Measurements from ENCODE around the gene CRNKL1. TPM values are rescaled to one million over a fixed set of nuclear protein-coding genes. Genes with fewer than 3 reads are reported as not detected.

Gene CRNKL1
- total RNA-seq, result 10 to 100 TPM; 21.1 to 23.3 TPM

DNA sequence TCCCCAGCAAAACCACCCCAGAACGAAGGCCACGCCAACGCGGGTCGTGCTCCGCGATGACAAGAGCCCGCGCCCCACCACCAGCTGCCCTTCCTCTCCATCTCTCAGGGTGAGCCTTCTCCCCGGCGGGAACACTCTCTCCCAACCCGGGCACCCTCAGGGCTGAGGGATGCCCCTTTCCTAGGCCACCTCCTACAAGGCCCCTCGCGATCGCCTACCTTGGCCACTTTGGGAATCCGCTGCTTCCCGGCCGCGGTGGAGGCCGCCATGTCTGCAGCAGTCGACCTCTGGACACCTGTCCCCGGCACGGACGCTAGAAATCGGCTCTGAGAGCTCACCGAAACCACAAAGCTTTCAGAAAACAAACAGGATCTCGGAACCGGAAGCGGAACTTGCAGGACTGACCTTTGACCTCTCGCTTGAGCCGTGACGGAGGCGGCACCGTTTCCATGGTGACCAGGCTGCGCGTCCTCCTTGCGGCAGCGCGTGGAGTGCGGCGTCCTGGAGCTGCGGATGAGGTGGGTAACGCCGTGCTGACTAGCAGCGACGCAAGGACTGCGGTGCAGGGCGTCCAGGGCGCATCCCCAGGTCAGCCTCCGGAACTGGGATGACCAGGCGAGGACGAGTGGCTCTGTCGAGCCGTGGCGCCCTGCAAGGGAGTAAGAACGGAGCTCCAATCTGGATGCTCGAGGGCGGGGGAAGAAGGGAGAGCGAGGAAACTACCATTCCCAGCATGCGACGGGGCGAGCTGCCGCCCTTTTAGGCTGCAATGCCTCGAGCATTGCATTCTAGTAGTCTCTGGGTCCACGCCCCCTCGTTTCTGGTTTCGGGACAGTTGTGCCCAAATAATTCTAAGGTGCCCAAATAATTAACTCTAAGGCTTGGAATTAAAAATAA, at the start of gene CRNKL1, which contains the start of gene CFAP61:
TSS of gene CRNKL1 (minus strand) at position 393 of the 897 bp plus-strand sequence. CDS start at position 269, 124 bp downstream.
TSS of gene CFAP61 (plus strand) at position 459 of the 897 bp plus-strand sequence. CDS start 4,122 bp downstream, outside the sequence.
- DNase-seq (peak; percentile 97), ATAC-seq (peak; percentile 95)
- CTCF ChIA-PET, result interaction anchor here (0.7 to 2.1 kb wide), 5 partner anchors 16 to 1184 kb away, joined by 3 to 10 read pairs (median 3); partner anchors contain the start of gene NAA20
- intact Hi-C loops (cut with micrococcal nuclease), result loop anchor here (2.0 kb wide), 1 partner anchor 36 kb away; the partner anchor contains the start of gene NAA20
- Mint-ChIP-seq H3K4me3 (peak within 1 kb of the TSS; percentile 94), H3K27ac (peak within 1 kb of the TSS; percentile 95), H3K9me3 (no peaks in the 10 kb centered on the region), H3K36me3 (ENCODE audit: low read depth) (peaks cover 24% of the 10 kb centered on the region), H3K4me1 (ENCODE audit: low read depth) (peaks cover 18% of the 10 kb centered on the region), H3K27me3 (peaks cover 2% of the 10 kb centered on the region)
- POLR2A ChIA-PET, result interaction anchor here (0.6 to 2.2 kb wide), 6 partner anchors 16 to 35 kb away, joined by 3 to 15 read pairs (median 6); partner anchors contain the start of gene NAA20
- TF ChIP-seq, protein P1, sequence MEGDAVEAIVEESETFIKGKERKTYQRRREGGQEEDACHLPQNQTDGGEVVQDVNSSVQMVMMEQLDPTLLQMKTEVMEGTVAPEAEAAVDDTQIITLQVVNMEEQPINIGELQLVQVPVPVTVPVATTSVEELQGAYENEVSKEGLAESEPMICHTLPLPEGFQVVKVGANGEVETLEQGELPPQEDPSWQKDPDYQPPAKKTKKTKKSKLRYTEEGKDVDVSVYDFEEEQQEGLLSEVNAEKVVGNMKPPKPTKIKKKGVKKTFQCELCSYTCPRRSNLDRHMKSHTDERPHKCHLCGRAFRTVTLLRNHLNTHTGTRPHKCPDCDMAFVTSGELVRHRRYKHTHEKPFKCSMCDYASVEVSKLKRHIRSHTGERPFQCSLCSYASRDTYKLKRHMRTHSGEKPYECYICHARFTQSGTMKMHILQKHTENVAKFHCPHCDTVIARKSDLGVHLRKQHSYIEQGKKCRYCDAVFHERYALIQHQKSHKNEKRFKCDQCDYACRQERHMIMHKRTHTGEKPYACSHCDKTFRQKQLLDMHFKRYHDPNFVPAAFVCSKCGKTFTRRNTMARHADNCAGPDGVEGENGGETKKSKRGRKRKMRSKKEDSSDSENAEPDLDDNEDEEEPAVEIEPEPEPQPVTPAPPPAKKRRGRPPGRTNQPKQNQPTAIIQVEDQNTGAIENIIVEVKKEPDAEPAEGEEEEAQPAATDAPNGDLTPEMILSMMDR (IDR thresholded peaks at IDR 0.05), result no peak

DNA sequence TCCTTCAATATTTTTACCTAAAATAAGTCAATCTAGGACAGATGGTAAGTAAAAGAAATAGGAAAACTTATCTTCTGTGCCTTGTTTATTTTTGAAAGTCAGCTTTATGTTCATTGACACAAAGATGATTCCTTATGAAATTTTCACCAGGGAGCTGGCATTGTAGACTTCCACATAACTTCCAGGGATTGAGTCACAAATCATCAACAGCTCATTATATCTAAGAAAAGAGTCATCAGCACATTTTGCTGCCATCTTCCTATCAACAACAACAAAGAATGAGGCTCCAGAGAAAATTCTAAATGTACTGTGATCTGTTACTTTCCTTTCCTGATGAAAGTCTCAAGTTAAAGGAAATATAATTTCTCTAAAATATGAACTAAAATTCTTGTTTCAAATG, 48.6 kb upstream of the CRNKL1 start:
- intact Hi-C loops (cut with micrococcal nuclease), result no loop called here
- no peak for ATAC-seq
- Mint-ChIP-seq H3K27ac (no peak overlapping the region), H3K36me3 (ENCODE audit: low read depth) (no peaks in the 10 kb centered on the region), H3K4me3 (no peak overlapping the region), H3K9me3 (no peaks in the 10 kb centered on the region), H3K4me1 (ENCODE audit: low read depth) (no peaks in the 10 kb centered on the region), H3K27me3 (peaks cover 12% of the 10 kb centered on the region)
- TF ChIP-seq, protein P1 (IDR thresholded peaks at IDR 0.05), result no peak
- POLR2A ChIA-PET, result no interaction called here
- CTCF ChIA-PET, result interaction anchor here (0.8 kb wide), 1 partner anchor 174 kb away, joined by 3 read pairs; no protein-coding TSS in a partner anchor
- no peak for DNase-seq

DNA sequence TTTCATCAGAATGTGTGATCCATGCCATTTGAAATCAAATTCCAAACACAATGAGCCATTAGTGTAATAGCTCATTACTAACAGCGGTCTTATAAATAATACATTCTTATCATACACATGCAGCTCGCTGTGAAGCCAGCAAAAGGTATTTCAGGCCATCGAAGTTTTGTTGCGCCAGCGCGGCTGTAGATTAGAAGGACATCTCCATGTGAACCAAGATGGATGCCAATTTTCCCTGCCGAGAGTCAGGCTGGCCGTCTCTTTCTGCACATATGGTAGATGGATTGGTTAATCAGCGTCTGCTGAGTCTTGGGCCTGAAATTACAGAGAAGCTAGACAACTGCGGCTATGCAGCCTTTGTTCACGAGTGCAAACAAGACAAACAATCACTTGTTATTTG, 44.2 kb upstream of the CRNKL1 start:
- TF ChIP-seq, protein P1 (IDR thresholded peaks at IDR 0.05), result no peak
- ChIA-PET POLR2A (no interaction called here), CTCF (no interaction called here)
- no peak for ATAC-seq
- Mint-ChIP-seq H3K4me1 (ENCODE audit: low read depth) (no peaks in the 10 kb centered on the region), H3K27ac (no peak overlapping the region), H3K36me3 (ENCODE audit: low read depth) (no peaks in the 10 kb centered on the region), H3K4me3 (no peak overlapping the region), H3K9me3 (no peaks in the 10 kb centered on the region), H3K27me3 (peaks cover 9% of the 10 kb centered on the region)
- DNase-seq, result no peak
- intact Hi-C loops (cut with micrococcal nuclease), result no loop called here

DNA sequence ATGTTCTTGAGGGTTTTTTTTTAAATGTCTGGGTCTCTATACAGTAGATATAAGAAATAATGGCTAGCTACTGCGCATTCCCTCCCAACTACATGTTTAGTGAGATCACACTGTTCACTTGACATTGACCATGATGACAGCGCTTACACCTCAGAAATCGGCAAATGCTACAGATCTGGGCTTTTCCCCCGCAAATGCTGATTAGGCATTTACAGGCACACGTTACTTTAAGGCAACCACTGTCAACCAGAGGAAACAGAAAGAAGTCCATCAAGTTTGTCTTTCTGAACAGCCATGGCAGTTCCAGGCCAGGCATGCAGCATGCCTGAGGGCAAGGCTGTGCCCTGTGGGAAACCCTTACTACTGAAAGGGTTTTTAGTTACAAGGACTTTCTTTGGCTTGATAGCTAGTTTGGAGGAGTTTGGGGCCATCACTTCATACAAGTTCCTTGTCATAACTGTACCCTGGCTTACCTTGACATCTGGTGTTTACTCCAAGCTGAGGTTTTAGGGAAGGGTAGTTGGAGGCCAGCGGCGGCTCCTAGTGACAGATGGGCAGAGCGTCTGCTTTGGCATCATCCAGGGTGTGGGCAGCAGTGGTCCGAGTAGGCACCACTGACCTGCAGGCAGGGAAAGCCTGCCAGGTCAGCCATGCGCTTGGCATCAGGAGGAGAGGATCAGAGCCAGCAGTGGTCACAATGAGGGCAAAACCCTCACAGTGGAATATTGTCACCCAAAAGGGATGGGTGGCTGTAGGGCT, 43.0 kb upstream of the CRNKL1 start:
- ChIA-PET CTCF (interaction anchor here (0.9 kb wide), 1 partner anchor 9 kb away, joined by 3 read pairs; no protein-coding TSS in a partner anchor), POLR2A (no interaction called here)
- intact Hi-C loops (cut with micrococcal nuclease), result no loop called here
- ATAC-seq (no peak), DNase-seq (no peak)
- H3K4me1 Mint-ChIP-seq (ENCODE audit: low read depth), result no peaks in the 10 kb centered on the region
- peaks cover 11% of the 10 kb centered on the region for H3K27me3 Mint-ChIP-seq
- no peaks in the 10 kb centered on the region for H3K9me3 Mint-ChIP-seq
- no peak overlapping the region for H3K27ac Mint-ChIP-seq
- no peaks in the 10 kb centered on the region for H3K36me3 Mint-ChIP-seq (ENCODE audit: low read depth)
- H3K4me3 Mint-ChIP-seq, result no peak overlapping the region
- TF ChIP-seq, protein P1 (IDR thresholded peaks at IDR 0.05), result no peak
